Hematopoietic multipotent progenitor cell (in vitro differentiated cells): ENCODE measurements around the gene CCN5. TPM values are rescaled to one million over a fixed set of nuclear protein-coding genes. Genes with fewer than 3 reads are reported as not detected.
"Not testable (repeated sequence)": the region's sequence is repeated elsewhere in the genome, so short reads cannot be mapped to it uniquely, and the experiment has no call there.

ENCODE experiments used
- DNase-seq, 3 donors: peaks; one replicate each; pipeline ENCODE4 v3.0.0-alpha.2; 2011 to 2015; ENCODE audit warnings: low read depth in 2 of 3, low spot score in 2 of 3
- total RNA-seq: library from RNA; depleted of rRNA; stranded (reverse); fragments of >200 nt; gene quantifications from one replicate; pipeline ENCODE4 v1.2.3, GENCODE V29; 2012

Gene CCN5
- total RNA-seq, 1 donor, result under 0.01 TPM

DNA sequence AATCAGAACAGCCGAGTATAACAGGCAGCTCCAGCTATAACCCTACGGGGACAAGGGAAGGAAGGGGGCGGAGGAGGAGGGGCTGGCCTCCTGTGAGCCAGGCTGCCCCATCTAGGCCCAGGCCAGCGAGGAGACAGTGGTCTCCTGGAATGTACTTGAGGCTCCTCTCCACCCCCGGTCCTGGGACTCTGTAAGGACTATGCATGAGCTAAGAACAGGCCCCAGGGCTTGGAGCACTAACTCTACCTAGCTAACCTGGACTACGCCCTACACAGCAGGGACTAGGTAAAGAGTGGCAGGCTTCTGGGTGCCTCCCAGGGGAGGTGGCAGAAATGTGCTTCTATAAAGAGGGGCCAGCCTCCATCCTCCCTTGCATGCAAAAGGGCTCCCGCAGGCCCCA lies 39.4 kb downstream of the CCN5 start:
- DNase-seq, result no peak

DNA sequence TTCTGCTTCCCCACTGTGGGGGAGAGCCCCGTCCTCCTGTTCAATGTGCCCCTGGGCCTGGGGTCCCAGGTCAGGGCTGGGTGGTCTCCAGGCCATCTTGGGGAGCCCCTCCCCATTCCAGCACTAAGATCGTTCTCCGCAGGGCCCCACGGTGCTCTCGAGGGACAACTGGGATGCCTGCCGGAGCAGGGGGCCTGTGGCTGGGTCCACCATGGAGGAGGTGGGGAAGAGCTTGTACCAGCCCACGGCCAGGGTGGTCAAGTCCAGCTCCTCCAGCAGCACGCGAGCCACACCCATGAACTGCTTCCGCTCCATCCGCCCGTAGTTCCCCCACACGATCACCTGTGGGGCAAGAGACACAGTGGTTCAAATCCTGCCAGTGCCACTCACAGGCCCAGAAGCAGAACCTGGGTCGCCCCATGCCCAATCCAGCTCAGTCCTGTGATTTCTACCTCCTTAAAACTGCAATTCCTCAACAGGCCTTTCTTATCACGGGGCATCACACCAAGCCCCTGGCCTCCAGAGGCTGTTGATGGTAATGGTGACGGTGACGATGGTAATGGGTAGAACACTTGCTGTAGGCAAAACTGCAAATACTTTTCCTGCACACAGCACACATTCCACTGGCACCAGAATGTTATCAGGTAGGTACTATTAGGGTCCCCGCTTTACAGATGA lies 41.0 kb downstream of the CCN5 start:
- no peak for DNase-seq

GRCh38 chr20:44756956-44757355 lies 41.8 kb downstream of the CCN5 start:
- DNase-seq, result no peak

- DNase-seq, result peak in 1 of 3 donors; percentile 68
These were observed 43.3 kb downstream of the CCN5 start for GRCh38 chr20:44758247-44759101.

- DNase-seq, result no peak
These were observed 44.4 kb downstream of the CCN5 start for GRCh38 chr20:44759595-44759994.

DNA sequence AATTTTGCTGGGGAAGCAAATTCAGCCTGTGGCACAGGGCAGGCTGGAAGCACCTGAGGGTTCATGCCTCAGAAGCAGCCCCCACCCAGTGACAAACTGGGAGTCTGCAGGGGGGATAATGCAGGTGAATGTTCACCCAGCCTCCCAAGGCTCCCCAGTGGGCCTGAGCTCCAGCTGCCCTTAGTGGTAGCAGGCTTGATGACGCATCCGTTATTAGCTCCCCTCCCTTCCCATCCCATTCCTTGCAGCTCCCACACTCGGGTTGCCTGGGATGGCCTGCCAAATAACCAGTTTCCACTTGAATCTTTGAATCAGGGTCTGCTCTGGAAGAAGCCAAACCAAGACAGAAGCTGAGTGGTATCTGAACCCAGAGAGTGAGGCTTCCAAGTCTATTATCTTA lies 46.3 kb downstream of the CCN5 start:
- DNase-seq, result no peak

GRCh38 chr20:44762466-44763140 lies 47.4 kb downstream of the CCN5 start:
- DNase-seq, result no peak

GRCh38 chr20:44763798-44764197 lies 48.6 kb downstream of the CCN5 start:
- not testable (repeated sequence) for DNase-seq

- no peak for DNase-seq
These were observed 49.9 kb downstream of the CCN5 start for GRCh38 chr20:44765091-44765490.

GRCh38 chr20:44765701-44766347 lies 50.7 kb downstream of the CCN5 start:
- no peak for DNase-seq

GRCh38 chr20:44768256-44768655 lies 53.1 kb downstream of the CCN5 start:
- DNase-seq, result no peak

DNA sequence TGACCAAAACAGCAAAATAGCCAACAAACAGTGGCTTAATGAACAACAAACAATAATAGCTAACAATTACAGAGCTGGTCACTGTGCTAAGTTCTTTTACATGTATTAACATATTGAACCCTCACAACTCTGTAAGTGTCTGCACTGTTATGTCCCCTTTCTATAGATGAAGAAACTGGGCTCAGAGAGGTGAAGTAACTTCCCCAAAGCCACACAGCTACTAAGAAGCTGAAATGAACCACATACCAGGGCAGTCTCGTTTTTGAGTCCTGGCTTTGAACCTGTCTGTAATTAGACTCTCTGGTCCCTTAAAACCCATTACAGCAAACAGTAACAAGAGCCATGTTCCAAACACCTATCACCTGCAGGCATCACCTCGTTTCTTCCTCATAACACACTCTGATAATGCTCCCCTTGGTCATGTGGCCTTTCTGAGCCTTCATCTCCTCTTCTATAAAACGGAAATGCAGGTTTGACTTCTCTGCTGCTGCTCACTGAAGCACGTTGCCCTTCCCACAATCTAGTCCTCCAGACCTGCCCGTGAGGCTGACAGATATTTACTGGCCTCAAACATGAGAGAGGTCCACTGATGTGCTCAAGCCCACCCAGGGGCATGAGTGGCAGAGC lies 53.8 kb downstream of the CCN5 start:
- no peak for DNase-seq

DNA sequence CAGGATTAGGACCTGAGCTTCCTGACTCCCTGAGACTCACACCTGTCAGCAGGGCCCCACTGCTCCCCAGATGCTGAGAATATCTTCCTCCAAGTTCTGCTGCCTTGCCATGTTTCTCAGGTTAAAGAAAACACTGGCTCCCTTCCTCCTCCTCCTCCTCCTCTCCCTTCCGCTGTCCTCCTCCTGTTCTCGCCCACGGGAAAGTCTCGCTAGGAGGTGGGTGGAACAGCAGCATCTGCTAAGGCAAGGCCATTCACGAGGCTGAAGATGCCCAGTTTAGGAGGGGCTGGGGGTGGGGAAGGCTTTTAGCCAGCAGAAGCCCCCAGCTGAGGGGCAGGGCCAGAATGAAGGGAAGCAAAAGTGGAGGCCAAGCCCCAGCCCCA lies 54.3 kb downstream of the CCN5 start:
- no peak for DNase-seq

DNA sequence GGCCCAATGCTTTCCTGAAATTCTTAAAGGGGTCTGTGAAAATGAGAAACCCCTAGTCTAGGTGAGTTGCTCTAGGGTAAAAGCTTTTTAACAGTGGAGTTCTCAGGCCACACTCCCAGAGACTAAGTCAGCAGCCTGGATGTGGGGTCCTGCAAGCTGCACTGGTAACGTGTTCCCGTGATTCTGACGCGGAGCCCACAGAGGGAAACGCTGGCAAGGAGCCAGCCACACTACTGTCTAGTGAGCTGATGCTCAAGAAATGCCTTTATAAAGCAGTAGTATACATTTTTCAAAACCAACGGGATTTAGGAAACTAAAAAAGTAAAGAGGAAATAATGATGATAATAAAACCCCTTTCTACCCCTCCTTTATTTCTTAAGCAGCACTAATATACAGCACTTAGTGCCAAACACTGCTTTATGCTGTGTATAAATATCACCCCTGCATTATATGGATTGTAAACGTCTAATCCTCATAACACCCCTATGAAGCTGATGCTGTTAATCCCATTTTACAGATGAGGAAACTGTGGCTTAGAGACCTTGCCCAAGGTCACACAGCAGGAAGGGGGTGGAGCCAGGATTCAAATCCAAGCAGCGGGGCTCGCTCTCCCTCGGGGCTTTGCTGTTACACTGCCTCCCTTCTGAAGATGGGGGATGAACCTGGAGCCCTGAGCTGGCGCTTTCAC lies 55.5 kb downstream of the CCN5 start:
- DNase-seq, result no peak

- DNase-seq, result no peak
These were observed 56.0 kb downstream of the CCN5 start for GRCh38 chr20:44771172-44771535.

- DNase-seq, result no peak
These were observed 57.5 kb downstream of the CCN5 start for GRCh38 chr20:44772636-44773035.

DNA sequence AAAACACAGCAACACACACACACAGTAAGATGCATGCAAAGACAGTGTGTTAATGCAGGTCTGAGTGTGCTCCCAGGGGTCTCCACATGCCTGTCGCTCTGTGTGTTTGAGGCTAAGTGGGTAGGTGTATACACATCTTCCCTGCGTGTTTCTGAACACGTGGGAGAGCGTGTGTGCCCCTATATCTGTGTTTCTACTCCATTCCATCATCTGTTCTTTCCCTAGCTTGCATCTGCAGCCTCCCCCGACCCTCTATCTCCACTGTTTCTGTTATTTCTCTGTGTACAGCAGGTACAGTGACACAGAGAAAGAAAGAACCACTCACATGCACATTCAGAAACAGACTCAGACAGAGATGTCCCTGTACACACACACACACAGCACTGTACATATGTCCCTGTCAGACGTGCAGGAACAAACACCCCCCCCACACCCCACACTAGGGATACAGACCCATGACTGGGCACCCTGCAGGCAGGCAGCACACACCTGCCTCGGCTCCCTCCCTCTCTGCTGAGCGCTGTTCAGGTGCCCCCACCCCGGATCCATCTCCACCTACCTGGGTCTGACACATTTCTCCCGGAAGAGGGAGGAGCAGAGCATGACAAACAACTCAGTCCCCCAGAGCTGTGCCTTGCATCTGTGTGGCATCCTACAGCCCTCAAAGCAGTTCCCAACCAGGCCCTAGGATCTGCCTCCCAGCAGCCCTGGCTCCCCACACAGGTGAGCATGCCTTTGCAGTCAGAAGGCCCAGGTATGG lies 58.1 kb downstream of the CCN5 start:
- DNase-seq, result no peak

DNA sequence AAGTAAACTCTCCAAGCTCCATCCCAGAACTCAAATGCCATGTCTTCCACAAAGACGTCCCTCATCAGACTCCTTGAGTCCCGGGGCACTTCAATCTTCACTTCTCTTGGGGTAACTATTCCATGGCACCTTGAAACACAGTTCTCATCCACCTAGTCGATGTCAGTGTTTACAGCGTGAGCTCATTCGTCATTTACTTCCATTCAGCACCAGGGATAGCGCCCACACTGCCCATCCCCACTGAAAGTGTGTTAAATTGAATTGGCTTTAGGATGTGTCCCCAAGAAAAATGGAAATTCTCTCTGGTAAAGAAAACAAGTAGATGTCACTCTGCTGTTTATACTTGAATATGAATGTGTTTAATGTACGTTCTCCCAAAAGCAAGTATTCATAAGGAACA lies 61.8 kb downstream of the CCN5 start:
- peak in 2 of 3 donors; percentile 26 to 64 for DNase-seq
